GM23338 (cell line): Measurements from ENCODE around the gene SHROOM2. TPM values are rescaled to one million over a fixed set of nuclear protein-coding genes. Genes with fewer than 3 reads are reported as not detected.

Source experiments
- ATAC-seq: fragments of 200-7000 bp; cut with Tn5 transposase; 3 replicates; pipeline ENCODE4 v1.9.1; 2020
- DNase-seq: peaks from one replicate; pipeline ENCODE4 v3.0.0-alpha.2; 2015; ENCODE audit warnings: low spot score
- H2AFZ ChIP-seq: fragments of 200-600 bp; sonication (generic); 2 replicates; pipeline ENCODE4 v1.8.0; 2016; ENCODE audit warnings: antibody characterized with exemption, mild to moderate bottlenecking, moderate library complexity
- H3F3A ChIP-seq: fragments of 200-600 bp; sonication (generic); replicated peaks from 2 replicates; pipeline ENCODE4 v1.8.0; 2017; ENCODE audit warnings: antibody characterized with exemption, mixed run types, low read depth
- H3K27ac ChIP-seq: fragments of 200-600 bp; sonication (generic); 2 replicates; pipeline ENCODE4 v1.6.1; 2016; ENCODE audit warnings: low read depth
- H3K27me3 ChIP-seq: fragments of 200-600 bp; sonication (generic); 2 replicates; pipeline ENCODE4 v1.8.0; 2016; ENCODE audit warnings: mild to moderate bottlenecking, mixed run types, moderate library complexity; ENCODE audit not compliant: insufficient read depth
- H3K36me3 ChIP-seq: fragments of 200-600 bp; sonication (generic); 2 replicates; pipeline ENCODE4 v1.8.0; 2016; ENCODE audit warnings: mild to moderate bottlenecking; ENCODE audit not compliant: insufficient read depth
- H3K4me1 ChIP-seq: fragments of 200-600 bp; sonication (generic); 2 replicates; pipeline ENCODE4 v1.8.0; 2016; ENCODE audit warnings: mild to moderate bottlenecking, moderate library complexity; ENCODE audit not compliant: insufficient read depth
- H3K4me2 ChIP-seq: fragments of 200-600 bp; sonication (generic); 2 replicates; pipeline ENCODE4 v1.7.1; 2017; ENCODE audit warnings: mixed run types
- H3K4me3 ChIP-seq: fragments of 200-600 bp; sonication (generic); 2 replicates; pipeline ENCODE4 v1.6.1; 2016; ENCODE audit warnings: mixed run types
- H3K79me2 ChIP-seq: fragments of 200-600 bp; sonication (generic); replicated peaks from 2 replicates; pipeline ENCODE4 v1.8.0; 2017; ENCODE audit warnings: mild to moderate bottlenecking; ENCODE audit not compliant: insufficient read depth
- H3K9me2 ChIP-seq: fragments of 200-600 bp; sonication (generic); 2 replicates; pipeline ENCODE4 v1.8.0; 2017; ENCODE audit not compliant: insufficient read depth
- H4K20me1 ChIP-seq: fragments of 200-600 bp; sonication (generic); replicated peaks from 2 replicates; pipeline ENCODE4 v1.8.0; 2017; ENCODE audit warnings: mild to moderate bottlenecking; ENCODE audit not compliant: insufficient read depth
- H3K27ac Mint-ChIP-seq: 2 replicates; pipeline ENCODE4 v1.8.0; 2020; ENCODE audit warnings: inconsistent platforms, mild to moderate bottlenecking, moderate library complexity, mixed read lengths
- H3K27me3 Mint-ChIP-seq: 3 replicates; pipeline ENCODE4 v1.8.0; 2022; ENCODE audit warnings: low read depth, mild to moderate bottlenecking, moderate library complexity, mixed read lengths, inconsistent platforms; ENCODE audit not compliant: insufficient read depth, poor library complexity
- H3K36me3 Mint-ChIP-seq: 3 replicates; pipeline ENCODE4 v1.8.0; 2021; ENCODE audit warnings: low read depth, mild to moderate bottlenecking, inconsistent platforms, moderate library complexity, mixed read lengths
- H3K4me1 Mint-ChIP-seq: 3 replicates; pipeline ENCODE4 v1.8.0; 2020; ENCODE audit warnings: mild to moderate bottlenecking, inconsistent platforms, mixed read lengths
- H3K4me3 Mint-ChIP-seq: 3 replicates; pipeline ENCODE4 v1.8.0; 2021; ENCODE audit warnings: moderate library complexity, mild to moderate bottlenecking, inconsistent platforms, mixed read lengths
- H3K9me3 Mint-ChIP-seq: 3 replicates; pipeline ENCODE4 v1.8.0; 2020; ENCODE audit warnings: moderate library complexity, mild to moderate bottlenecking, inconsistent platforms, mixed read lengths
- CREB1 ChIP-seq: fragments of 250-450 bp; sonication (Bioruptor Pico); IDR thresholded peaks from 2 replicates; pipeline ENCODE4 v1.5.0; 2020; ENCODE audit warnings: low read depth, mild to moderate bottlenecking, moderate library complexity
- CTCF ChIP-seq, 2 experiments: fragments of 200-600 bp in 1 of 2; sonication (generic) in 1 of 2; conservative IDR thresholded peaks; 2 replicates each; pipeline versions ENCODE4 v1.5.1 to v1.6.1; 2016 to 2017; ENCODE audit warnings: antibody characterized with exemption in 2 of 2, low read depth in 2 of 2, mild to moderate bottlenecking in 2 of 2, moderate library complexity in 1 of 2
- ETS1 ChIP-seq: IDR thresholded peaks from 2 replicates; pipeline ENCODE4 v1.6.1; 2016; ENCODE audit warnings: antibody characterized with exemption
- EZH2 ChIP-seq: fragments of 200-600 bp; sonication (generic); IDR thresholded peaks from one replicate; pipeline ENCODE4 v1.8.0; 2017; ENCODE audit warnings: antibody characterized with exemption, mild to moderate bottlenecking, low read depth; ENCODE audit not compliant: unreplicated experiment
- EZH2phosphoT487 ChIP-seq: fragments of 200-600 bp; sonication (generic); IDR thresholded peaks from one replicate; pipeline ENCODE4 v1.8.1; 2018; ENCODE audit warnings: antibody characterized with exemption; ENCODE audit not compliant: unreplicated experiment
- JUNB ChIP-seq: IDR thresholded peaks from one replicate; pipeline ENCODE4 v1.6.1; 2016; ENCODE audit warnings: antibody characterized with exemption; ENCODE audit not compliant: unreplicated experiment
- NANOG ChIP-seq: IDR thresholded peaks from 2 replicates; pipeline ENCODE4 v1.6.1; 2016; ENCODE audit warnings: antibody characterized with exemption, borderline replicate concordance
- POLR2AphosphoS5 ChIP-seq: IDR thresholded peaks from 2 replicates; pipeline ENCODE4 v1.6.1; 2016; ENCODE audit warnings: antibody characterized with exemption, low read depth
- REST ChIP-seq: IDR thresholded peaks from one replicate; pipeline ENCODE4 v1.6.1; 2018; ENCODE audit warnings: antibody characterized with exemption; ENCODE audit not compliant: unreplicated experiment
- STAT1 ChIP-seq: IDR thresholded peaks from one replicate; pipeline ENCODE4 v1.6.1; 2016; ENCODE audit warnings: antibody characterized with exemption; ENCODE audit not compliant: unreplicated experiment
- ZNF114 ChIP-seq: fragments of 250-450 bp; sonication (Bioruptor Pico); IDR thresholded peaks from 2 replicates; pipeline ENCODE4 v1.5.0; 2020; ENCODE audit warnings: mild to moderate bottlenecking, moderate library complexity
- ZNF331 ChIP-seq: fragments of 250-450 bp; sonication (Bioruptor Pico); IDR thresholded peaks from 2 replicates; pipeline ENCODE4 v1.5.0; 2020; ENCODE audit warnings: low read depth, mild to moderate bottlenecking, moderate library complexity
- ZNF462 ChIP-seq: fragments of 250-450 bp; sonication (Bioruptor Pico); IDR thresholded peaks from 2 replicates; pipeline ENCODE4 v1.5.0; 2020; ENCODE audit warnings: mild to moderate bottlenecking, moderate library complexity
- polyA plus RNA-seq: library from polyadenylated mRNA; unstranded; fragments of >200 nt; fragmentation: Nextera tagmentation; extraction: Ambion mirVana; gene quantifications from 2 replicates; pipeline ENCODE4 v1.2.1, GENCODE V29; 2016
- total RNA-seq: library from RNA; depleted of rRNA; stranded (reverse); fragments of >200 nt; shearing (Covaris generic); gene quantifications from 2 replicates; pipeline ENCODE4 v1.2.3, GENCODE V29; 2014

The SHROOM2 gene
- total and polyA plus RNA-seq, 2 experiments from 2014 or later = 3.5 to 15.8 TPM

- Histone ChIP-seq H3K9me2 (no peaks in the 10 kb centered on the region), H3K27me3 (no peaks in the 10 kb centered on the region), H4K20me1 (no peaks in the 10 kb centered on the region), H3K4me3 (no peak overlapping the region), H3K4me2 (no peak overlapping the region), H3K36me3 (no peaks in the 10 kb centered on the region), H2AFZ (no peak overlapping the region), H3K4me1 (no peaks in the 10 kb centered on the region), H3K27ac (no peak overlapping the region), H3F3A (no peaks in the 10 kb centered on the region), H3K79me2 (no peaks in the 10 kb centered on the region)
- Mint-ChIP-seq H3K4me3 (no peak overlapping the region), H3K27me3 (peaks cover 2% of the 10 kb centered on the region), H3K4me1 (peaks cover 11% of the 10 kb centered on the region), H3K27ac (no peak overlapping the region), H3K36me3 (peaks cover 7% of the 10 kb centered on the region), H3K9me3 (no peaks in the 10 kb centered on the region)
- no peak for DNase-seq
- ATAC-seq = no peak
- no peak for TF ChIP-seq EZH2
- no peak for TF ChIP-seq ZNF114 (CRISPR knock-in tag)
- TF ChIP-seq ZNF331 = no peak
- no peak for TF ChIP-seq ZNF462 (CRISPR knock-in tag)
- TF ChIP-seq EZH2phosphoT487 = no peak
- no peak for TF ChIP-seq CREB1 (CRISPR knock-in tag)
- TF ChIP-seq ETS1 = no peak
- TF ChIP-seq CTCF (conservative IDR thresholded peaks at IDR 0.05; ENCODE audit: low read depth in 2 of 2) = no peak
- TF ChIP-seq POLR2AphosphoS5 = no peak
- TF ChIP-seq JUNB = no peak
- no peak for TF ChIP-seq NANOG
- no peak for TF ChIP-seq STAT1
- TF ChIP-seq REST = no peak
Measured at GRCh38 chrX:9899640-9900111, 113.4 kb downstream of the SHROOM2 start.
